ENCODE results near the gene GNG12. TPM values are rescaled to one million over a fixed set of nuclear protein-coding genes. Genes with fewer than 3 reads are reported as not detected.

The GNG12 gene
- total and polyA plus RNA-seq, 2 donors from 2014 or later: 46.1 to 89.3 TPM

- Histone ChIP-seq H3K9me3 (ENCODE audit: control insufficient read depth in 2 of 3, insufficient read depth in 1 of 3, low read length in 3 of 3) (no peaks in the 10 kb centered on the region), H3K4me3 (ENCODE audit: low read length in 3 of 3) (no peak overlapping the region), H3K27ac (ENCODE audit: low read depth in 2 of 2, low read length in 2 of 2) (no peak overlapping the region), H3K36me3 (ENCODE audit: control insufficient read depth in 2 of 3, insufficient read depth in 3 of 3, low read length in 3 of 3) (peaks cover 0 to 18% (median 2%) of the 10 kb centered on the region in 3 donors), H3K4me1 (ENCODE audit: control insufficient read depth in 2 of 3, insufficient read depth in 2 of 3, low read depth in 1 of 3, low read length in 3 of 3) (no peaks in the 10 kb centered on the region), H3K27me3 (ENCODE audit: control insufficient read depth, insufficient read depth, low read length) (no peaks in the 10 kb centered on the region), H3K9ac (ENCODE audit: low read length in 3 of 3) (no peak overlapping the region)
- no peak for TF ChIP-seq CTCF (IDR thresholded peaks at IDR 0.05; ENCODE audit: borderline replicate concordance, extremely low read depth, insufficient read depth)
- intact Hi-C loops (cut with DNase I): no loop called here
- no peak for DNase-seq
- FAIRE-seq: no peak
Measured at GRCh38 chr1:67700220-67700619, 133.0 kb downstream of the GNG12 start.

- H3K9me3 ChIP-seq (ENCODE audit: control insufficient read depth in 2 of 3, insufficient read depth in 1 of 3, low read length in 3 of 3): no peaks in the 10 kb centered on the region
- H3K4me1 ChIP-seq (ENCODE audit: control insufficient read depth in 2 of 3, insufficient read depth in 2 of 3, low read depth in 1 of 3, low read length in 3 of 3): no peaks in the 10 kb centered on the region
- no peak overlapping the region for H3K4me3 ChIP-seq (ENCODE audit: low read length in 3 of 3)
- H3K36me3 ChIP-seq (ENCODE audit: control insufficient read depth in 2 of 3, insufficient read depth in 3 of 3, low read length in 3 of 3): no peaks in the 10 kb centered on the region
- no peak for TF ChIP-seq CTCF (IDR thresholded peaks at IDR 0.05; ENCODE audit: borderline replicate concordance, extremely low read depth, insufficient read depth)
- intact Hi-C loops (cut with DNase I): no loop called here
- no peak overlapping the region for H3K9ac ChIP-seq (ENCODE audit: low read length in 3 of 3)
- no peak overlapping the region for H3K27ac ChIP-seq (ENCODE audit: low read depth in 2 of 2, low read length in 2 of 2)
- no peak for FAIRE-seq
- DNase-seq: no peak
- no peaks in the 10 kb centered on the region for H3K27me3 ChIP-seq (ENCODE audit: control insufficient read depth, insufficient read depth, low read length)
Measured at GRCh38 chr1:67696708-67697107, 136.6 kb downstream of the GNG12 start.

GRCh38 chr1:67695963-67696362 is 137.3 kb downstream of the GNG12 start:
- intact Hi-C loops (cut with DNase I): no loop called here
- TF ChIP-seq CTCF (IDR thresholded peaks at IDR 0.05; ENCODE audit: borderline replicate concordance, extremely low read depth, insufficient read depth): no peak
- H3K4me3 ChIP-seq (ENCODE audit: low read length in 3 of 3): no peak overlapping the region
- no peak for DNase-seq
- H3K36me3 ChIP-seq (ENCODE audit: control insufficient read depth in 2 of 3, insufficient read depth in 3 of 3, low read length in 3 of 3): no peaks in the 10 kb centered on the region
- H3K9ac ChIP-seq (ENCODE audit: low read length in 3 of 3): no peak overlapping the region
- H3K9me3 ChIP-seq (ENCODE audit: control insufficient read depth in 2 of 3, insufficient read depth in 1 of 3, low read length in 3 of 3): no peaks in the 10 kb centered on the region
- H3K27ac ChIP-seq (ENCODE audit: low read depth in 2 of 2, low read length in 2 of 2): no peak overlapping the region
- H3K27me3 ChIP-seq (ENCODE audit: control insufficient read depth, insufficient read depth, low read length): no peaks in the 10 kb centered on the region
- FAIRE-seq: no peak
- H3K4me1 ChIP-seq (ENCODE audit: control insufficient read depth in 2 of 3, insufficient read depth in 2 of 3, low read depth in 1 of 3, low read length in 3 of 3): no peaks in the 10 kb centered on the region

GRCh38 chr1:67691712-67692111 is 141.6 kb downstream of the GNG12 start:
- H3K9me3 ChIP-seq (ENCODE audit: control insufficient read depth in 2 of 3, insufficient read depth in 1 of 3, low read length in 3 of 3): no peaks in the 10 kb centered on the region
- no peak for TF ChIP-seq CTCF (IDR thresholded peaks at IDR 0.05; ENCODE audit: borderline replicate concordance, extremely low read depth, insufficient read depth)
- DNase-seq (no peak), FAIRE-seq (no peak)
- no peak overlapping the region for H3K27ac ChIP-seq (ENCODE audit: low read depth in 2 of 2, low read length in 2 of 2)
- H3K4me3 ChIP-seq (ENCODE audit: low read length in 3 of 3): no peak overlapping the region
- peaks cover 2 to 27% (median 10%) of the 10 kb centered on the region in 3 donors for H3K36me3 ChIP-seq (ENCODE audit: control insufficient read depth in 2 of 3, insufficient read depth in 3 of 3, low read length in 3 of 3)
- no peaks in the 10 kb centered on the region for H3K27me3 ChIP-seq (ENCODE audit: control insufficient read depth, insufficient read depth, low read length)
- no peak overlapping the region for H3K9ac ChIP-seq (ENCODE audit: low read length in 3 of 3)
- intact Hi-C loops (cut with DNase I): no loop called here
- H3K4me1 ChIP-seq (ENCODE audit: control insufficient read depth in 2 of 3, insufficient read depth in 2 of 3, low read depth in 1 of 3, low read length in 3 of 3): peaks cover 0 to 3% (median 0%) of the 10 kb centered on the region in 3 donors
